ENCODE results near the gene FBXL19. TPM values are rescaled to one million over a fixed set of nuclear protein-coding genes. Genes with fewer than 3 reads are reported as not detected.

Gene FBXL19
- total and polyA plus RNA-seq, 9 of the 15 experiments (the other 6 are each of a cell fraction or from before 2014, with no cell fraction given) = 0.13 to 48.0 (median 13.5) TPM; not detected in 1

GRCh38 chr16:30875871-30876801 lies 47.2 kb upstream of the FBXL19 start (continued):
- peak; percentile 40; the same call in 1 of the 2 replicates for TF ChIP-seq CC2D1A (IDR thresholded peaks at IDR 0.05)
- TF ChIP-seq HES1 (IDR thresholded peaks at IDR 0.05; ENCODE audit: low read depth) = peak; percentile 41; the same call in 1 of the 2 replicates
- TF ChIP-seq ZNF133 (CRISPR knock-in tag; IDR thresholded peaks at IDR 0.05) = 0 out of 2 replicates have a peak, but pooled peaks have one; percentile 8
- peak; percentile 75 for TF ChIP-seq NCOA1 (IDR thresholded peaks at IDR 0.05; ENCODE audit: low read depth)
- no peak for TF ChIP-seq PCBP1 (IDR thresholded peaks at IDR 0.05; ENCODE audit: low read depth, low read length, poor library complexity, severe bottlenecking)
- TF ChIP-seq NR2C1 (IDR thresholded peaks at IDR 0.05) = peak; percentile 82
- TF ChIP-seq NR2C1 (tag; IDR thresholded peaks at IDR 0.05) = peak; percentile 85
- TF ChIP-seq GATA2 (CRISPR knock-in tag; IDR thresholded peaks at IDR 0.05) = peak; percentile 87
- 0 out of 4 replicates have a peak, but pooled peaks of 1 of the 2 experiments have one; percentile 23 for TF ChIP-seq MNT (conservative IDR thresholded peaks at IDR 0.05)
- peak; percentile 83 for TF ChIP-seq BCOR (IDR thresholded peaks at IDR 0.05)
- peak; percentile 40 for TF ChIP-seq CHD1 (IDR thresholded peaks at IDR 0.05; ENCODE audit: low read length)
- peak; percentile 65 for TF ChIP-seq ETV1 (tag; conservative IDR thresholded peaks at IDR 0.05; ENCODE audit: low read depth)
- peak; percentile 82 for TF ChIP-seq FOSL1 (tag; conservative IDR thresholded peaks at IDR 0.05)
- peak; percentile 75; the same call in 1 of the 2 replicates for TF ChIP-seq CBX1 (IDR thresholded peaks at IDR 0.05; ENCODE audit: low read depth)
- TF ChIP-seq CHD4 (IDR thresholded peaks at IDR 0.05; ENCODE audit: insufficient read depth, insufficient replicate concordance, low read depth, low read length, poor library complexity, severe bottlenecking) = peak; percentile 28
- TF ChIP-seq NBN (IDR thresholded peaks at IDR 0.05; ENCODE audit: low read depth) = peak; percentile 96
- peak; percentile 41 to 98; a peak in 3 of 4 replicates for TF ChIP-seq RCOR1 (IDR thresholded peaks at IDR 0.05; ENCODE audit: borderline replicate concordance in 1 of 2, low read depth in 2 of 2, low read length in 2 of 2)
- TF ChIP-seq SOX6 (IDR thresholded peaks at IDR 0.05) = peak; percentile 36; the same call in 1 of the 2 replicates

All from K562 (cell line).